HepG2 (cell line): ENCODE results near the gene TAAR6. TPM values are rescaled to one million over a fixed set of nuclear protein-coding genes. Genes with fewer than 3 reads are reported as not detected.
A peak's percentile ranks its signal among the peaks of the same experiment; 100 is the strongest.
"Not testable (repeated sequence)": the region's sequence is repeated elsewhere in the genome, so short reads cannot be mapped to it uniquely, and the experiment has no call there.

Experiments used
- ATAC-seq: fragments of 200-7000 bp; cut with Tn5 transposase; 3 replicates; pipeline ENCODE4 v1.9.1; 2020; ENCODE audit warnings: mild to moderate bottlenecking, moderate library complexity
- BruUV-seq: library from RNA; stranded (reverse); fragments of 400-500 nt; replicated peaks from 2 replicates; lab custom pipeline; 2021; lab: Mats Ljungman, UMichigan
- CTCF ChIA-PET: fragments of 300-600 bp; formaldehyde crosslinking; extraction: SDS; loops from one replicate; lab custom pipeline; 2021; ENCODE audit warnings: low total read pairs, inconsistent platforms, low intra/inter-chr PET ratio; lab: Yijun Ruan, JAX
- POLR2A ChIA-PET: fragments of 350-600 bp; sonication (Branson Sonifier 250); formaldehyde crosslinking; loops from one replicate; lab custom pipeline; 2020; ENCODE audit warnings: antibody characterized with exemption, inconsistent platforms; lab: Yijun Ruan, JAX
- DNase-seq: peaks from one replicate; pipeline ENCODE4 v3.0.0-alpha.2; 2015; ENCODE audit warnings: low spot score
- FAIRE-seq: peaks from 3 replicates; lab custom pipeline; 2011; peaks lifted over from hg19 to GRCh38; lab: Jason Lieb, UNC
- H2AFZ ChIP-seq: one replicate; pipeline ENCODE4 v1.6.1; 2011; ENCODE audit warnings: low read length, inconsistent platforms
- H3K27ac ChIP-seq: fragments of 300-600 bp; 3 replicates; pipeline ENCODE4 v1.8.0; 2011; ENCODE audit warnings: mixed run types, mild to moderate bottlenecking, mixed read lengths, low read length, inconsistent platforms; ENCODE audit not compliant: insufficient read depth; ENCODE audit errors: extremely low read length
- H3K27me3 ChIP-seq, 2 experiments: fragments of 200-600 bp in 1 of 2; 2 replicates in 1 of 2; 3 replicates in 1 of 2; pipeline versions ENCODE4 v1.6.0 to v1.8.0; 2011; ENCODE audit warnings: low read length in 2 of 2, mild to moderate bottlenecking in 2 of 2, moderate library complexity in 2 of 2, inconsistent platforms in 1 of 2; ENCODE audit not compliant: insufficient read depth in 2 of 2, control insufficient read depth in 1 of 2
- H3K36me3 ChIP-seq, 2 experiments: fragments of 200-600 bp in 1 of 2; replicated peaks in 1 of 2; 2 replicates in 1 of 2; 3 replicates in 1 of 2; pipeline versions ENCODE4 v1.5.1 to v1.8.0; 2011; ENCODE audit warnings: low read length in 2 of 2, inconsistent platforms in 1 of 2; ENCODE audit not compliant: insufficient read depth in 2 of 2, control insufficient read depth in 1 of 2
- H3K4me1 ChIP-seq: 2 replicates; pipeline ENCODE4 v1.5.1; 2012; ENCODE audit warnings: low read length, inconsistent platforms; ENCODE audit not compliant: insufficient read depth
- H3K4me2 ChIP-seq: 2 replicates; pipeline ENCODE4 v1.6.0; 2011; ENCODE audit warnings: low read depth, low read length, inconsistent platforms
- H3K4me3 ChIP-seq, 3 experiments: fragments of 200-600 bp in 1 of 3; sonication (generic), shearing (Covaris generic) in 1 of 3; replicated peaks in 1 of 3; 2 replicates each; pipeline ENCODE4 v1.5.1; 2011 to 2016; ENCODE audit warnings: low read length in 3 of 3, inconsistent platforms in 2 of 3, low read depth in 2 of 3, mild to moderate bottlenecking in 2 of 3, control low read depth in 1 of 3, mixed read lengths in 1 of 3; ENCODE audit not compliant: insufficient read depth in 1 of 3
- H3K79me2 ChIP-seq: one replicate; pipeline ENCODE4 v1.6.1; 2011; ENCODE audit warnings: low read length, inconsistent platforms; ENCODE audit not compliant: insufficient read depth
- H3K9ac ChIP-seq: 2 replicates; pipeline ENCODE4 v1.6.0; 2011; ENCODE audit warnings: mild to moderate bottlenecking, low read depth, low read length, inconsistent platforms; ENCODE audit not compliant: insufficient read depth
- H3K9me3 ChIP-seq: 2 replicates; pipeline ENCODE4 v1.5.1; 2012; ENCODE audit warnings: mild to moderate bottlenecking, low read length
- H4K20me1 ChIP-seq: 2 replicates; pipeline ENCODE4 v1.6.0; 2011; ENCODE audit warnings: inconsistent platforms, mild to moderate bottlenecking, low read length, moderate library complexity; ENCODE audit not compliant: insufficient read depth
- EP300 ChIP-seq, 3 experiments: sonication (generic) in 1 of 3; formaldehyde crosslinking in 1 of 3; IDR thresholded peaks; 2 replicates each; pipeline versions ENCODE4 v1.5.1 to v1.6.1; 2011 to 2020; ENCODE audit warnings: low read depth in 2 of 3, low read length in 2 of 3, borderline replicate concordance in 1 of 3, improper control_type of control experiment in 1 of 3, mild to moderate bottlenecking in 1 of 3, missing genetic modification reagents in 1 of 3, moderate library complexity in 1 of 3
- GFI1 ChIP-seq: sonication (generic); formaldehyde crosslinking; IDR thresholded peaks from 2 replicates; pipeline ENCODE4 v1.5.0; 2020; ENCODE audit warnings: missing genetic modification reagents, mild to moderate bottlenecking, borderline replicate concordance
- HOXA5 ChIP-seq: sonication (generic); formaldehyde crosslinking; IDR thresholded peaks from 2 replicates; pipeline ENCODE4 v1.4.0; 2020; ENCODE audit warnings: missing genetic modification reagents
- ISL2 ChIP-seq: sonication (generic); formaldehyde crosslinking; IDR thresholded peaks from 2 replicates; pipeline ENCODE4 v1.5.0; 2020; ENCODE audit warnings: missing genetic modification reagents
- JUN ChIP-seq: sonication (generic); formaldehyde crosslinking; IDR thresholded peaks from 2 replicates; pipeline ENCODE4 v1.4.0; 2020; ENCODE audit warnings: mild to moderate bottlenecking, missing genetic modification reagents
- NFE2L2 ChIP-seq: fragments of 150-350 bp; IDR thresholded peaks from 2 replicates; pipeline ENCODE4 v1.6.1; 2014; ENCODE audit warnings: low read length
- NONO ChIP-seq, 2 experiments: fragments of 450-650 bp in 1 of 2; sonication (generic) in 1 of 2; formaldehyde crosslinking in 1 of 2; IDR thresholded peaks in 1 of 2; conservative IDR thresholded peaks in 1 of 2; 2 replicates each; pipeline versions ENCODE4 v1.6.1 to v1.8.0; 2017 to 2022; ENCODE audit warnings: mild to moderate bottlenecking in 1 of 2, missing genetic modification reagents in 1 of 2, moderate library complexity in 1 of 2
- NR2F1 ChIP-seq, 2 experiments: fragments of 450-650 bp in 1 of 2; formaldehyde crosslinking in 1 of 2; IDR thresholded peaks; 2 replicates each; pipeline versions ENCODE4 v1.5.0 to v1.6.1; 2016 to 2020; ENCODE audit warnings: mild to moderate bottlenecking in 1 of 2, missing compliant biosample characterization in 1 of 2, missing genetic modification reagents in 1 of 2, moderate library complexity in 1 of 2
- POGZ ChIP-seq: sonication (generic); formaldehyde crosslinking; IDR thresholded peaks from 2 replicates; pipeline ENCODE4 v1.4.0; 2020; ENCODE audit warnings: mild to moderate bottlenecking, missing genetic modification reagents
- RXRB ChIP-seq: IDR thresholded peaks from 2 replicates; pipeline ENCODE4 v1.6.1; 2016; ENCODE audit warnings: borderline replicate concordance, missing genetic modification reagents, missing compliant biosample characterization
- TCF7 ChIP-seq: sonication (generic); IDR thresholded peaks from 2 replicates; pipeline ENCODE4 v1.6.1; 2016; ENCODE audit warnings: antibody characterized with exemption, low read depth
- WGBS: methylation state at CpG from one replicate; pipeline ENCODE4 v1.1.6; 2017; ENCODE audit warnings: low lambda C conversion rate; 5-methylcytosine and 5-hydroxymethylcytosine counted together
- in situ Hi-C: cut with HindIII; loops from 2 replicates; pipeline ENCODE4 v1.10.0; 2017; ENCODE audit warnings: low pct_unique_long_range_greater_than_20kb; ENCODE audit not compliant: extremely low pct_ligation_motif_present
- intact Hi-C: fragments of 100-400 bp; cut with micrococcal nuclease; formaldehyde crosslinking; loops from one replicate; pipeline ENCODE4 v1.10.0; 2022; ENCODE audit not compliant: unreplicated experiment
- polyA plus RNA-seq, 8 experiments: library from polyadenylated mRNA; depleted of rRNA in 3 of 8; stranded (reverse) in 7 of 8; unstranded in 1 of 8; fragments of >200 nt; fragmentation: Illumina TruSeq in 4 of 8; extraction: Trizol in 4 of 8; gene quantifications; 2 replicates each; pipeline versions ENCODE4 v1.2.1 to v1.2.3, GENCODE V29; 2011 to 2016; ENCODE audit warnings: low read depth in 4 of 8, missing spikeins in 1 of 8, mixed read lengths in 1 of 8; ENCODE audit not compliant: insufficient read depth in 1 of 8
- total RNA-seq, 5 experiments: library from RNA; depleted of rRNA; stranded (reverse); fragments of >200 nt; fragmentation: Illumina TruSeq; extraction: Trizol; gene quantifications; 2 replicates each; pipeline ENCODE4 v1.2.3, GENCODE V29; 2016; ENCODE audit warnings: low read depth in 1 of 5
- TF ChIP-seq, protein P1 (sequence below): sonication (generic); formaldehyde crosslinking; IDR thresholded peaks from 2 replicates; pipeline ENCODE4 v1.4.0; 2020; ENCODE audit warnings: missing genetic modification reagents, borderline replicate concordance
- TF ChIP-seq, protein P2 (sequence below), 2 experiments: sonication (generic) in 1 of 2; formaldehyde crosslinking in 1 of 2; IDR thresholded peaks; 2 replicates each; pipeline versions ENCODE4 v1.4.0 to v1.6.1; 2016 to 2020; ENCODE audit warnings: borderline replicate concordance in 1 of 2, low read depth in 1 of 2, mild to moderate bottlenecking in 1 of 2, missing genetic modification reagents in 1 of 2

TAAR6 gene
- total and polyA plus RNA-seq, 2 of the 13 experiments (the other 11 are each of a cell fraction or from before 2014, with no cell fraction given), result not detected

DNA sequence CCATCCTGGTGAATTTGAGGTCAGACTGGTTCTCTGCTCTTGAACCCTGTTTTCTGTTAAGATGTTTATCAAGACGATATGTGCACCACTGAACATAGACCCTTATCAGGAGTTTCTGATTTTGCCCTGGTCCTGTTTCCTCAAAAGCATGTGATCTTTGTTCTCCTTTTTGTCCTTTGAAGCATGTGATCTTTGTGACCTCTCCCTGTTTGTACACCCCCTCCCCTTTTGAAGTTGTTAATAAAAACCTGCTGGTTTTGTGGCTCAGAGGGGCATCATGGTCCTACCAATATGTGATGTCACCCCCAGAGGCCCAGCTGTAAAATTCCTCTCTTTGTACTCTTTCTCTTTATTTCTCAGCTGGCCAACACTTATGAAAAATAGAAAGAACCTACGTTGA lies 35.6 kb upstream of the TAAR6 start (continued):
- TF ChIP-seq, protein P1, sequence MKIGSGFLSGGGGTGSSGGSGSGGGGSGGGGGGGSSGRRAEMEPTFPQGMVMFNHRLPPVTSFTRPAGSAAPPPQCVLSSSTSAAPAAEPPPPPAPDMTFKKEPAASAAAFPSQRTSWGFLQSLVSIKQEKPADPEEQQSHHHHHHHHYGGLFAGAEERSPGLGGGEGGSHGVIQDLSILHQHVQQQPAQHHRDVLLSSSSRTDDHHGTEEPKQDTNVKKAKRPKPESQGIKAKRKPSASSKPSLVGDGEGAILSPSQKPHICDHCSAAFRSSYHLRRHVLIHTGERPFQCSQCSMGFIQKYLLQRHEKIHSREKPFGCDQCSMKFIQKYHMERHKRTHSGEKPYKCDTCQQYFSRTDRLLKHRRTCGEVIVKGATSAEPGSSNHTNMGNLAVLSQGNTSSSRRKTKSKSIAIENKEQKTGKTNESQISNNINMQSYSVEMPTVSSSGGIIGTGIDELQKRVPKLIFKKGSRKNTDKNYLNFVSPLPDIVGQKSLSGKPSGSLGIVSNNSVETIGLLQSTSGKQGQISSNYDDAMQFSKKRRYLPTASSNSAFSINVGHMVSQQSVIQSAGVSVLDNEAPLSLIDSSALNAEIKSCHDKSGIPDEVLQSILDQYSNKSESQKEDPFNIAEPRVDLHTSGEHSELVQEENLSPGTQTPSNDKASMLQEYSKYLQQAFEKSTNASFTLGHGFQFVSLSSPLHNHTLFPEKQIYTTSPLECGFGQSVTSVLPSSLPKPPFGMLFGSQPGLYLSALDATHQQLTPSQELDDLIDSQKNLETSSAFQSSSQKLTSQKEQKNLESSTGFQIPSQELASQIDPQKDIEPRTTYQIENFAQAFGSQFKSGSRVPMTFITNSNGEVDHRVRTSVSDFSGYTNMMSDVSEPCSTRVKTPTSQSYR (CRISPR knock-in tag), result peak; percentile 55; the same call in 1 of the 2 replicates
- TF ChIP-seq ISL2 (CRISPR knock-in tag) (peak; percentile 67; the same call in 1 of the 2 replicates), EP300 (IDR thresholded peaks at IDR 0.05; ENCODE audit: low read depth in 2 of 2, low read length in 2 of 2) (peak in 1 of 2 experiments; percentile 54; a peak in 2 of 4 replicates), GFI1 (CRISPR knock-in tag) (peak; percentile 44; the same call in 1 of the 2 replicates), HOXA5 (CRISPR knock-in tag) (0 out of 2 replicates have a peak, but pooled peaks have one; percentile 27), RXRB (CRISPR knock-in tag) (peak; percentile 49; the same call in 1 of the 2 replicates), JUN (0 out of 2 replicates have a peak, but pooled peaks have one; percentile 45), NR2F1 (CRISPR knock-in tag; IDR thresholded peaks at IDR 0.05) (peak; percentile 57 to 89; a peak in 3 of 4 replicates), TCF7 (peak; percentile 79), POGZ (CRISPR knock-in tag) (peak; percentile 60; the same call in 1 of the 2 replicates)
- TF ChIP-seq EP300 (CRISPR knock-in tag; IDR thresholded peaks at IDR 0.05; ENCODE audit: borderline replicate concordance), result not testable (repeated sequence)

DNA sequence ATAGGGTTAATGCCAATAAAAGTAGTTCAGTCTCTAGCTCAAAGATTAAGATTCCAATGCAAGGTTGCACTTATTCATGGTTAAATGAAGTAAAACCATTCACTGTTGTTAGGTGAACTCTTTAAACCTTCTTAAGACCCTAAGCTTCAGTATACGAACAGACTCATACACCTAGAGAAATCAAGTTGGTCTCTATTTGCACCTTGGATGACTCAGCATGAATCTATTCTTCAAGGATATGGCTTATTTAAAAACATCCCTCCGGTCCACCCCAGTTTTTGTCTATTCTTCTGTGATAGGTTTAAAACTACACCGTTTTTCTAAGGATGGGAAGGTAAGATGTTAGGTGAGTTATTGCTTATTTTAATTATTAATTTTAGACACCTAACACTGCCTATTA lies 33.0 kb upstream of the TAAR6 start:
- FAIRE-seq (no peak), DNase-seq (no peak), ATAC-seq (no peak)
- Histone ChIP-seq H3K9me3 (no peaks in the 10 kb centered on the region), H3K4me1 (peaks cover 15% of the 10 kb centered on the region), H3K36me3 (no peaks in the 10 kb centered on the region), H3K27me3 (no peaks in the 10 kb centered on the region), H3K27ac (no peak overlapping the region), H3K4me3 (no peak overlapping the region), H2AFZ (no peak overlapping the region), H3K4me2 (no peak overlapping the region), H4K20me1 (no peaks in the 10 kb centered on the region), H3K9ac (no peak overlapping the region), H3K79me2 (no peaks in the 10 kb centered on the region)
- TF ChIP-seq, protein P2, sequence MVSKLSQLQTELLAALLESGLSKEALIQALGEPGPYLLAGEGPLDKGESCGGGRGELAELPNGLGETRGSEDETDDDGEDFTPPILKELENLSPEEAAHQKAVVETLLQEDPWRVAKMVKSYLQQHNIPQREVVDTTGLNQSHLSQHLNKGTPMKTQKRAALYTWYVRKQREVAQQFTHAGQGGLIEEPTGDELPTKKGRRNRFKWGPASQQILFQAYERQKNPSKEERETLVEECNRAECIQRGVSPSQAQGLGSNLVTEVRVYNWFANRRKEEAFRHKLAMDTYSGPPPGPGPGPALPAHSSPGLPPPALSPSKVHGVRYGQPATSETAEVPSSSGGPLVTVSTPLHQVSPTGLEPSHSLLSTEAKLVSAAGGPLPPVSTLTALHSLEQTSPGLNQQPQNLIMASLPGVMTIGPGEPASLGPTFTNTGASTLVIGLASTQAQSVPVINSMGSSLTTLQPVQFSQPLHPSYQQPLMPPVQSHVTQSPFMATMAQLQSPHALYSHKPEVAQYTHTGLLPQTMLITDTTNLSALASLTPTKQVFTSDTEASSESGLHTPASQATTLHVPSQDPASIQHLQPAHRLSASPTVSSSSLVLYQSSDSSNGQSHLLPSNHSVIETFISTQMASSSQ (IDR thresholded peaks at IDR 0.05; ENCODE audit: low read depth), result no peak
- TF ChIP-seq, protein P2 (CRISPR knock-in tag; IDR thresholded peaks at IDR 0.05; ENCODE audit: borderline replicate concordance), result no peak
- TF ChIP-seq NONO (IDR thresholded peaks at IDR 0.05) (no peak), NONO (CRISPR knock-in tag; conservative IDR thresholded peaks at IDR 0.05) (no peak), NFE2L2 (peak; percentile 71; the same call in 1 of the 2 replicates)
- CTCF ChIA-PET, result no interaction called here
- WGBS, result 38% methylated on average over 3 of the region's 3 CpGs
- intact Hi-C loops (loop anchor here (10.0 kb wide), 1 partner anchor 258 kb away; the partner anchor contains the start of gene SLC18B1), in situ Hi-C loops (no loop called here)
- no TSS peak for BruUV-seq
- POLR2A ChIA-PET, result no interaction called here
